IPS-15b (cell line): Measurements from ENCODE around the gene CARNS1.

ENCODE experiments used
- H3K27me3 ChIP-seq: one replicate; pipeline ENCODE4 v1.6.1; 2013; ENCODE audit warnings: low read length; ENCODE audit not compliant: control insufficient read depth, insufficient read depth
- H3K36me3 ChIP-seq: one replicate; pipeline ENCODE4 v1.6.1; 2013; ENCODE audit warnings: low read length; ENCODE audit not compliant: control insufficient read depth, insufficient read depth
- H3K4me1 ChIP-seq: one replicate; pipeline ENCODE4 v1.6.1; 2013; ENCODE audit warnings: mild to moderate bottlenecking, low read length; ENCODE audit not compliant: control insufficient read depth, insufficient read depth
- H3K4me3 ChIP-seq: one replicate; pipeline ENCODE4 v1.5.1; 2013; ENCODE audit warnings: low read depth, low read length
- H3K9ac ChIP-seq: one replicate; pipeline ENCODE4 v1.6.1; 2013; ENCODE audit warnings: low read depth, mild to moderate bottlenecking, low read length
- H3K9me3 ChIP-seq: one replicate; pipeline ENCODE4 v1.6.1; 2013; ENCODE audit warnings: mild to moderate bottlenecking, low read length; ENCODE audit not compliant: control insufficient read depth, insufficient read depth

CARNS1 gene

GRCh38 chr11:67371189-67371910 lies 44.1 kb upstream of the CARNS1 start:
- no peak overlapping the region for H3K9ac ChIP-seq

GRCh38 chr11:67371911-67372320 lies 43.6 kb upstream of the CARNS1 start:
- Histone ChIP-seq H3K27me3 (peaks cover 39% of the 10 kb centered on the region), H3K4me3 (peak overlapping the region; percentile 59), H3K9me3 (no peaks in the 10 kb centered on the region), H3K36me3 (no peaks in the 10 kb centered on the region), H3K9ac (no peak overlapping the region), H3K4me1 (peaks cover 29% of the 10 kb centered on the region)

More at GRCh38 chr11:67371189-67371910, 44.1 kb upstream of the CARNS1 start:
- no peaks in the 10 kb centered on the region for H3K9me3 ChIP-seq
- H3K4me3 ChIP-seq: peak overlapping the region; percentile 59
- no peaks in the 10 kb centered on the region for H3K36me3 ChIP-seq
- H3K4me1 ChIP-seq: peaks cover 24% of the 10 kb centered on the region
- peaks cover 33% of the 10 kb centered on the region for H3K27me3 ChIP-seq

GRCh38 chr11:67372321-67372992 lies 43.0 kb upstream of the CARNS1 start:
- Histone ChIP-seq H3K27me3 (peaks cover 45% of the 10 kb centered on the region), H3K36me3 (no peaks in the 10 kb centered on the region), H3K4me1 (peaks cover 30% of the 10 kb centered on the region), H3K9ac (no peak overlapping the region), H3K9me3 (no peaks in the 10 kb centered on the region), H3K4me3 (peak overlapping the region; percentile 59)

GRCh38 chr11:67372993-67373647 lies 42.4 kb upstream of the CARNS1 start, which contains the start of gene CLCF1:
CLCF1 (minus strand) TSS chr11:67373598; CDS start chr11:67373539, 59 bp downstream.
- peak within 1 kb of the TSS; percentile 2 for H3K9ac ChIP-seq
- H3K4me1 ChIP-seq: peaks cover 30% of the 10 kb centered on the region
- no peaks in the 10 kb centered on the region for H3K36me3 ChIP-seq
- H3K4me3 ChIP-seq: peak within 1 kb of the TSS; percentile 53
- H3K27me3 ChIP-seq: peaks cover 48% of the 10 kb centered on the region
- no peaks in the 10 kb centered on the region for H3K9me3 ChIP-seq

- H3K4me3 ChIP-seq: peak overlapping the region; percentile 53
- peaks cover 30% of the 10 kb centered on the region for H3K4me1 ChIP-seq
- H3K27me3 ChIP-seq: peaks cover 48% of the 10 kb centered on the region
- peak overlapping the region; percentile 2 for H3K9ac ChIP-seq
- no peaks in the 10 kb centered on the region for H3K36me3 ChIP-seq
- no peaks in the 10 kb centered on the region for H3K9me3 ChIP-seq
Measured at GRCh38 chr11:67373648-67374570, 41.6 kb upstream of the CARNS1 start.

GRCh38 chr11:67374571-67375281 lies 40.8 kb upstream of the CARNS1 start:
- no peak overlapping the region for H3K9ac ChIP-seq
- peaks cover 41% of the 10 kb centered on the region for H3K27me3 ChIP-seq
- H3K36me3 ChIP-seq: no peaks in the 10 kb centered on the region
- no peaks in the 10 kb centered on the region for H3K9me3 ChIP-seq
- H3K4me3 ChIP-seq: peak overlapping the region; percentile 53
- peaks cover 30% of the 10 kb centered on the region for H3K4me1 ChIP-seq

- Histone ChIP-seq H3K4me3 (peak overlapping the region; percentile 49), H3K9ac (no peak overlapping the region), H3K4me1 (peaks cover 27% of the 10 kb centered on the region), H3K9me3 (no peaks in the 10 kb centered on the region), H3K27me3 (peaks cover 38% of the 10 kb centered on the region), H3K36me3 (no peaks in the 10 kb centered on the region)
Measured at GRCh38 chr11:67375320-67376055, 40.0 kb upstream of the CARNS1 start.

- H3K36me3 ChIP-seq: no peaks in the 10 kb centered on the region
- H3K9me3 ChIP-seq: no peaks in the 10 kb centered on the region
- peaks cover 19% of the 10 kb centered on the region for H3K4me1 ChIP-seq
- H3K4me3 ChIP-seq: peak overlapping the region; percentile 49
- H3K9ac ChIP-seq: peak overlapping the region; percentile 8
- peaks cover 38% of the 10 kb centered on the region for H3K27me3 ChIP-seq
Measured at GRCh38 chr11:67376063-67376820, 39.2 kb upstream of the CARNS1 start.

GRCh38 chr11:67376873-67377808 lies 38.3 kb upstream of the CARNS1 start:
- H3K36me3 ChIP-seq: no peaks in the 10 kb centered on the region
- peaks cover 32% of the 10 kb centered on the region for H3K27me3 ChIP-seq
- no peaks in the 10 kb centered on the region for H3K9me3 ChIP-seq
- H3K4me1 ChIP-seq: peaks cover 13% of the 10 kb centered on the region
- H3K4me3 ChIP-seq: peak overlapping the region; percentile 18
- no peak overlapping the region for H3K9ac ChIP-seq
